ENCODE measurements around the gene PINK1. TPM values are rescaled to one million over a fixed set of nuclear protein-coding genes. Genes with fewer than 3 reads are reported as not detected.

Gene PINK1
- total RNA-seq, 5 donors from 2014 or later (not counting 1 experiment from before 2014, with no cell fraction given), result 11.8 to 30.1 (median 26.8) TPM

DNA sequence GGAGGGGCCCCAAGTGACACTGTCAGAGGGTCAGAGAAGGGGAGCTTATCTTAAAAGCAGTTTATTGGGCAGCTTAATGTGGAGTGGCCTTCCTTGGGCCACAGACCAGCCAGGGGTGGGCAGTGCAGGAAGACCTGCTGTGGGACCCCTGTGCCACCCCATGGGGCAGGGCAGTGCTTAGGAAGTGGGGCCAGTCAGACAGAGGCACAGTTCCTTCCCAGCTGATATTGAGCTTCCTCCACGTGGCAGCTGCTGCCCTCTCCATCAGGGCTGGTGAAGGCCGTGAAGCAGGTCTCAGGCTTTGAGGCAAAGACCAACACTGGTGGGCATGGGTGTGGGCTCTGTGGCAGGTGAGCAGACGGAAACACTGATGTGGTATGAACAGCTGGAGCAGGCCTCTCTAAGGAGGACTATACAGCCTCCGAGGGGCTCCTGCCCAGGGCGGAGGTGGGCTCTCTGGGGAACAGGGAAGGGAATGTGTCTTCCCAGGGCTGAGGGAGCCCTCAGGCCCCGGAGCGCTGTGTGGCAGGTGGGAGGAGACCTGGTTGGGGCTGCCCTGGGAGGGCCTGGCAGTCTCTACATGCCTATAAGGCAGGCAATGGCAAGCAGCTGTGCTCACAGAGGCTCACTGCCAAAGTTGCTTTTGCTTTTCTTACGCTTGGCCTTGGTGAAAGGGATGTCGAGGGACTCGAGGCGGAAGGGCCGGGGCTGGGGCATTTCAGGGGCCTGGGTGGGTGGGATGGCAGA lies 30.9 kb downstream of the PINK1 start:
- Mint-ChIP-seq H3K9me3 (no peaks in the 10 kb centered on the region), H3K27ac (no peak overlapping the region), H3K27me3 (no peaks in the 10 kb centered on the region), H3K36me3 (peaks cover 6% of the 10 kb centered on the region), H3K4me1 (peaks cover 31 to 45% (median 37%) of the 10 kb centered on the region in 3 donors), H3K4me3 (peak overlapping the region in 1 of 3 donors; percentile 81)
- POLR2A ChIA-PET, result interaction anchor here in 1 of 2 donors (0.6 kb wide), 1 partner anchor 704 kb away, joined by 3 read pairs; no protein-coding TSS in a partner anchor
- 90% methylated on average over 12 of the region's 12 CpGs for WGBS (ENCODE audit: insufficient coverage)
- no peak for DNase-seq
- H3K27me3 ChIP-seq (replicated peaks in 1 of 2; ENCODE audit: control insufficient read depth in 2 of 2, extremely low read depth in 1 of 2, insufficient read depth in 2 of 2, low read length in 1 of 2), result no peaks in the 10 kb centered on the region
- no peak overlapping the region for H3K4me3 ChIP-seq (ENCODE audit: control insufficient read depth in 1 of 2, extremely low read depth in 1 of 2, low read length in 1 of 2)
- peaks cover 10 to 21% of the 10 kb centered on the region in 2 experiments for H3K4me1 ChIP-seq (ENCODE audit: control insufficient read depth in 1 of 2, extremely low read depth in 1 of 2, insufficient read depth in 2 of 2, low read length in 2 of 2)
- no peak overlapping the region for H3K27ac ChIP-seq (ENCODE audit: low read length)
- CTCF ChIA-PET, result interaction anchor here in 1 of 2 donors (0.5 kb wide), 1 partner anchor 640 kb away, joined by 4 read pairs; no protein-coding TSS in a partner anchor
- no peaks in the 10 kb centered on the region for H3K9me3 ChIP-seq
- H3K36me3 ChIP-seq (ENCODE audit: control insufficient read depth in 2 of 2, extremely low read depth in 1 of 2, insufficient read depth in 1 of 2, low read length in 1 of 2), result no peaks in the 10 kb centered on the region
- no peak for ATAC-seq (replicated peaks in 1 of 4)

DNA sequence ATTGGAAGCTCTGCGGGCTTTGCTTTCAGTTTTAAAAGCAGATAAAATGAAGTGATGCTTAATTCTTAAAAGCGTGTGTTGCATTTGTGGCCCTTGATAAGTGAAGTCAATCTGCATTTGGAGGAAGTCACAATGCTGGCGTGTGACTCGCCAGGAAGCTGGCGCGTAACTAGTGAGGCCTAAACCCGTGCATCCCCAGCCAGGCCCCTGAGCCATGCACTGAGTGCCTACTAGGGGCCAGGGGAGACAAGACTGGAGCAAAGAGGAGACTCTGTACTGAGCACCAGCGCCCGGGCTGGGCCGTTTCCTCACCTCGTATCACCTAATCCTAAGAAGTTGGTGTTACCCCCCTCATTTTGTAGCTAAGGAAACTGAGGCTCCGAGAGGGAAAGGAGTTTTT lies 32.5 kb downstream of the PINK1 start:
- WGBS (ENCODE audit: insufficient coverage), result 75% methylated on average over 7 of the region's 12 CpGs
- H3K36me3 ChIP-seq (ENCODE audit: control insufficient read depth in 2 of 2, extremely low read depth in 1 of 2, insufficient read depth in 1 of 2, low read length in 1 of 2), result no peaks in the 10 kb centered on the region
- CTCF ChIA-PET, result no interaction called here
- H3K27me3 ChIP-seq (replicated peaks in 1 of 2; ENCODE audit: control insufficient read depth in 2 of 2, extremely low read depth in 1 of 2, insufficient read depth in 2 of 2, low read length in 1 of 2), result peaks cover 0 to 4% of the 10 kb centered on the region in 2 experiments
- Mint-ChIP-seq H3K4me1 (peaks cover 15 to 29% (median 22%) of the 10 kb centered on the region in 3 donors), H3K27ac (no peak overlapping the region), H3K36me3 (peaks cover 2% of the 10 kb centered on the region), H3K4me3 (no peak overlapping the region), H3K9me3 (no peaks in the 10 kb centered on the region), H3K27me3 (no peaks in the 10 kb centered on the region)
- no peak for ATAC-seq (replicated peaks in 1 of 4)
- no peak overlapping the region for H3K27ac ChIP-seq (ENCODE audit: low read length)
- no peak for DNase-seq
- no peaks in the 10 kb centered on the region for H3K9me3 ChIP-seq
- no peak overlapping the region for H3K4me3 ChIP-seq (ENCODE audit: control insufficient read depth in 1 of 2, extremely low read depth in 1 of 2, low read length in 1 of 2)
- POLR2A ChIA-PET, result no interaction called here
- peaks cover under 1 to 15% of the 10 kb centered on the region in 2 experiments for H3K4me1 ChIP-seq (ENCODE audit: control insufficient read depth in 1 of 2, extremely low read depth in 1 of 2, insufficient read depth in 2 of 2, low read length in 2 of 2)

- Histone ChIP-seq H3K27ac (ENCODE audit: low read length) (no peak overlapping the region), H3K9me3 (no peaks in the 10 kb centered on the region), H3K4me1 (ENCODE audit: control insufficient read depth in 1 of 2, extremely low read depth in 1 of 2, insufficient read depth in 2 of 2, low read length in 2 of 2) (peaks cover 0 to 12% of the 10 kb centered on the region in 2 experiments), H3K36me3 (ENCODE audit: control insufficient read depth in 2 of 2, extremely low read depth in 1 of 2, insufficient read depth in 1 of 2, low read length in 1 of 2) (no peaks in the 10 kb centered on the region), H3K27me3 (replicated peaks in 1 of 2; ENCODE audit: control insufficient read depth in 2 of 2, extremely low read depth in 1 of 2, insufficient read depth in 2 of 2, low read length in 1 of 2) (peaks cover 0 to 4% of the 10 kb centered on the region in 2 experiments), H3K4me3 (ENCODE audit: control insufficient read depth in 1 of 2, extremely low read depth in 1 of 2, low read length in 1 of 2) (no peak overlapping the region)
- Mint-ChIP-seq H3K27me3 (no peaks in the 10 kb centered on the region), H3K27ac (no peak overlapping the region), H3K4me3 (no peak overlapping the region), H3K36me3 (peaks cover under 1% of the 10 kb centered on the region), H3K4me1 (peaks cover 13 to 26% (median 20%) of the 10 kb centered on the region in 3 donors), H3K9me3 (no peaks in the 10 kb centered on the region)
- ChIA-PET POLR2A (no interaction called here), CTCF (interaction anchor here in 1 of 2 donors (0.7 kb wide), 1 partner anchor 32 kb away, joined by 3 read pairs; no protein-coding TSS in a partner anchor)
- whole genome bisulfite sequencing (ENCODE audit: insufficient coverage), result 82% methylated on average over 16 of the region's 16 CpGs
- ATAC-seq (replicated peaks in 1 of 4) (no peak), DNase-seq (no peak)
Measured at GRCh38 chr1:20666146-20666545, 32.9 kb downstream of the PINK1 start.

GRCh38 chr1:20666804-20667203 lies 33.5 kb downstream of the PINK1 start:
- H3K27me3 Mint-ChIP-seq, result no peaks in the 10 kb centered on the region
- no peak overlapping the region for H3K27ac Mint-ChIP-seq
- DNase-seq (peak in 2 of 35 experiments; percentile 17 to 31), ATAC-seq (replicated peaks in 1 of 4) (peak in 2 of 4 experiments; percentile 52 to 65)
- Histone ChIP-seq H3K36me3 (ENCODE audit: control insufficient read depth in 2 of 2, extremely low read depth in 1 of 2, insufficient read depth in 1 of 2, low read length in 1 of 2) (no peaks in the 10 kb centered on the region), H3K4me1 (ENCODE audit: control insufficient read depth in 1 of 2, extremely low read depth in 1 of 2, insufficient read depth in 2 of 2, low read length in 2 of 2) (peaks cover 0 to 9% of the 10 kb centered on the region in 2 experiments), H3K9me3 (no peaks in the 10 kb centered on the region), H3K27me3 (replicated peaks in 1 of 2; ENCODE audit: control insufficient read depth in 2 of 2, extremely low read depth in 1 of 2, insufficient read depth in 2 of 2, low read length in 1 of 2) (peaks cover 0 to 7% of the 10 kb centered on the region in 2 experiments), H3K27ac (ENCODE audit: low read length) (no peak overlapping the region), H3K4me3 (ENCODE audit: control insufficient read depth in 1 of 2, extremely low read depth in 1 of 2, low read length in 1 of 2) (no peak overlapping the region)
- no peaks in the 10 kb centered on the region for H3K9me3 Mint-ChIP-seq
- ChIA-PET CTCF (interaction anchor here in 1 of 2 donors (0.7 kb wide), 1 partner anchor 33 kb away, joined by 3 read pairs; no protein-coding TSS in a partner anchor), POLR2A (no interaction called here)
- H3K4me1 Mint-ChIP-seq, result peaks cover 11 to 22% (median 15%) of the 10 kb centered on the region in 3 donors
- 100% methylated on average over 1 of the region's 1 CpG for WGBS (ENCODE audit: insufficient coverage)
- no peak overlapping the region for H3K4me3 Mint-ChIP-seq
- no peaks in the 10 kb centered on the region for H3K36me3 Mint-ChIP-seq

DNA sequence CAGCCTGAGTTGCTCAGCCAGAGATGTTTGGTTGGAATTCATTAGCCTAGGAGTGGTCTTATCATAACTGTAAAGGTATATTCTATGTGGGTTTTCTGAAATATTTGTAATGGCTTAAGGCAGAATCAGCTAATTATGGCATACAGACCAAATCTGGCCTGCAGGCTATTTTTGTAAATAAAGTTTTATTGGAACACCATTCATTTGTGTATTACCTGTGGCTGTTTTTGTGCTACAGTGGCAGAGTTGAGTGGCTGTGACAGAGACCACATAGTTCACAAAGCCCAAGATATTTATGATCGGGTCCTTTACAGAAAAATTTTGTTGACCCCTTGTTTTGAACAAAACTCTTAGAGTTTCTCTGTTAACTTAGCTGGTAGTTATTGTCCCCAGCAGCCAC lies 35.3 kb downstream of the PINK1 start:
- Histone ChIP-seq H3K36me3 (ENCODE audit: control insufficient read depth in 2 of 2, extremely low read depth in 1 of 2, insufficient read depth in 1 of 2, low read length in 1 of 2) (no peaks in the 10 kb centered on the region), H3K4me3 (ENCODE audit: control insufficient read depth in 1 of 2, extremely low read depth in 1 of 2, low read length in 1 of 2) (no peak overlapping the region), H3K27ac (ENCODE audit: low read length) (no peak overlapping the region), H3K9me3 (no peaks in the 10 kb centered on the region), H3K27me3 (replicated peaks in 1 of 2; ENCODE audit: control insufficient read depth in 2 of 2, extremely low read depth in 1 of 2, insufficient read depth in 2 of 2, low read length in 1 of 2) (peaks cover 0 to 12% of the 10 kb centered on the region in 2 experiments), H3K4me1 (ENCODE audit: control insufficient read depth in 1 of 2, extremely low read depth in 1 of 2, insufficient read depth in 2 of 2, low read length in 2 of 2) (no peaks in the 10 kb centered on the region)
- WGBS (ENCODE audit: insufficient coverage), result no CpG with 5 or more reads among the region's 1 CpG
- DNase-seq (no peak), ATAC-seq (replicated peaks in 1 of 4) (no peak)
- Mint-ChIP-seq H3K27me3 (peaks cover 4 to 9% of the 10 kb centered on the region in 2 donors), H3K9me3 (no peaks in the 10 kb centered on the region), H3K36me3 (no peaks in the 10 kb centered on the region), H3K4me1 (peaks cover 0 to 4% (median 3%) of the 10 kb centered on the region in 3 donors), H3K4me3 (no peak overlapping the region), H3K27ac (no peak overlapping the region)
- POLR2A ChIA-PET, result no interaction called here
- CTCF ChIA-PET, result no interaction called here

GRCh38 chr1:20670936-20671335 lies 37.7 kb downstream of the PINK1 start:
- H3K4me3 ChIP-seq (ENCODE audit: control insufficient read depth in 1 of 2, extremely low read depth in 1 of 2, low read length in 1 of 2), result no peak overlapping the region
- H3K36me3 Mint-ChIP-seq, result no peaks in the 10 kb centered on the region
- H3K27me3 ChIP-seq (replicated peaks in 1 of 2; ENCODE audit: control insufficient read depth in 2 of 2, extremely low read depth in 1 of 2, insufficient read depth in 2 of 2, low read length in 1 of 2), result peaks cover 0 to 12% of the 10 kb centered on the region in 2 experiments
- H3K27ac ChIP-seq (ENCODE audit: low read length), result no peak overlapping the region
- 100% methylated on average over 2 of the region's 5 CpGs for WGBS (ENCODE audit: insufficient coverage)
- H3K27me3 Mint-ChIP-seq, result peaks cover 8 to 18% of the 10 kb centered on the region in 2 donors
- POLR2A ChIA-PET, result no interaction called here
- no peaks in the 10 kb centered on the region for H3K4me1 ChIP-seq (ENCODE audit: control insufficient read depth in 1 of 2, extremely low read depth in 1 of 2, insufficient read depth in 2 of 2, low read length in 2 of 2)
- H3K27ac Mint-ChIP-seq, result no peak overlapping the region
- CTCF ChIA-PET, result no interaction called here
- no peaks in the 10 kb centered on the region for H3K9me3 Mint-ChIP-seq
- no peaks in the 10 kb centered on the region for H3K36me3 ChIP-seq (ENCODE audit: control insufficient read depth in 2 of 2, extremely low read depth in 1 of 2, insufficient read depth in 1 of 2, low read length in 1 of 2)
- H3K9me3 ChIP-seq, result no peaks in the 10 kb centered on the region
- ATAC-seq (replicated peaks in 1 of 4), result no peak
- H3K4me3 Mint-ChIP-seq, result no peak overlapping the region
- DNase-seq, result no peak
- H3K4me1 Mint-ChIP-seq, result peaks cover 0 to 4% (median 3%) of the 10 kb centered on the region in 3 donors
